CMK (cell line): Measurements from ENCODE around the gene CES3.

Experiments used
- DNase-seq: peaks from one replicate; pipeline ENCODE4 v3.0.0-alpha.2; 2010; ENCODE audit warnings: low read depth

CES3 gene

GRCh38 chr16:66961065-66961744 is at the start of gene CES3:
Gene CES3 (plus strand): TSS chr16:66961266. CDS start chr16:66961308, 42 bp downstream.
- DNase-seq, result peak; percentile 61

- no peak for DNase-seq
Measured at GRCh38 chr16:66911801-66912200, 49.3 kb upstream of the CES3 start.

- DNase-seq, result no peak
Measured at GRCh38 chr16:66913081-66913480, 48.0 kb upstream of the CES3 start.

GRCh38 chr16:66913711-66914110 is 47.4 kb upstream of the CES3 start:
- no peak for DNase-seq

GRCh38 chr16:66914541-66914940 is 46.5 kb upstream of the CES3 start:
- DNase-seq, result no peak

GRCh38 chr16:66915041-66915440 is 46.0 kb upstream of the CES3 start:
- no peak for DNase-seq

- DNase-seq, result no peak
Measured at GRCh38 chr16:66916518-66916917, 44.5 kb upstream of the CES3 start.

- no peak for DNase-seq
Measured at GRCh38 chr16:66917741-66918140, 43.3 kb upstream of the CES3 start.

- DNase-seq, result no peak
Measured at GRCh38 chr16:66918355-66918754, 42.7 kb upstream of the CES3 start.

GRCh38 chr16:66918803-66919568 is 42.1 kb upstream of the CES3 start, which contains the start of gene CDH16:
Gene CDH16 (minus strand): TSS chr16:66918885. CDS start chr16:66918065, 820 bp downstream.
- no peak for DNase-seq

- no peak for DNase-seq
Measured at GRCh38 chr16:66919569-66920298, 41.3 kb upstream of the CES3 start.

GRCh38 chr16:66920299-66920590 is 40.8 kb upstream of the CES3 start:
- DNase-seq, result no peak

- no peak for DNase-seq
Measured at GRCh38 chr16:66920924-66921680, 40.0 kb upstream of the CES3 start.

GRCh38 chr16:66921729-66922450 is 39.2 kb upstream of the CES3 start:
- DNase-seq, result no peak

GRCh38 chr16:66923247-66923731 is 37.8 kb upstream of the CES3 start:
- no peak for DNase-seq

GRCh38 chr16:66923866-66924265 is 37.2 kb upstream of the CES3 start:
- no peak for DNase-seq

GRCh38 chr16:66924527-66925321 is 36.3 kb upstream of the CES3 start:
- no peak for DNase-seq

- DNase-seq, result no peak
Measured at GRCh38 chr16:66925322-66925840, 35.7 kb upstream of the CES3 start, which contains the start of gene RRAD. Gene RRAD (minus strand): TSS chr16:66925535. CDS start chr16:66925179, 356 bp downstream.

GRCh38 chr16:66926171-66926947 is 34.7 kb upstream of the CES3 start:
- no peak for DNase-seq
